Ishikawa (cell line): ENCODE results near the gene RIOX2.

Experiments
- CEBPB ChIP-seq: IDR thresholded peaks from 2 replicates; pipeline ENCODE4 v1.6.1; 2012
- TF ChIP-seq, protein P1 (sequence below): IDR thresholded peaks from 2 replicates; pipeline ENCODE4 v1.6.1; 2012

DNA sequence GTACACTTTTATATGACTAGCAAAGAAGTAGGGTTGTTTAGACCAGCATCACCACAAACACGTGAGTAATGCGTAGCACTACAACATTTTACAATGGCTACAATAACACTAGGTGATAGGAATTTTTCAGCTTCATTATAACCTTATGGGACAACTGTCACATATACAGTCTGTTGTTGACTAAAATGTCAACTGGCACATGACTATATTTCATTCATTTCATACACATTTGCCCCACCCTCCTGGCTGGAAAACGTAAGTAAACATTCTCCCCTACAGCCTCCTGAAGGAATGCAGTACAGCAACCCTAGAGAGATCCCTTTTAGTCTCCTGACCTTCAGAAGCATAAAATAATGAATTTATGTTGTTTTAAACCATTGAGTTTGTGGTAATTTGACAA, 16.2 kb downstream of the RIOX2 start:
- TF ChIP-seq, protein P1, sequence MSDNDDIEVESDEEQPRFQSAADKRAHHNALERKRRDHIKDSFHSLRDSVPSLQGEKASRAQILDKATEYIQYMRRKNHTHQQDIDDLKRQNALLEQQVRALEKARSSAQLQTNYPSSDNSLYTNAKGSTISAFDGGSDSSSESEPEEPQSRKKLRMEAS: no peak
- no peak for TF ChIP-seq CEBPB
